ENCODE results near the gene PLEKHA7. TPM values are rescaled to one million over a fixed set of nuclear protein-coding genes. Genes with fewer than 3 reads are reported as not detected.
A peak's percentile ranks its signal among the peaks of the same experiment; 100 is the strongest.

Gene PLEKHA7
- polyA plus RNA-seq, 4 donors, result 28.1 to 69.3 (median 57.5) TPM

- Histone ChIP-seq H3K27me3 (ENCODE audit: control insufficient read depth in 3 of 3, insufficient read depth in 3 of 3, low read length in 3 of 3) (no peaks in the 10 kb centered on the region), H3K9me3 (ENCODE audit: control insufficient read depth in 2 of 2, insufficient read depth in 1 of 2, low read depth in 1 of 2, low read length in 1 of 2) (no peaks in the 10 kb centered on the region), H3K4me3 (ENCODE audit: low read depth in 1 of 3, low read length in 3 of 3) (no peak overlapping the region), H3K4me1 (ENCODE audit: control insufficient read depth in 3 of 3, insufficient read depth in 2 of 3, low read depth in 1 of 3, low read length in 2 of 3) (peaks cover 0 to 13% (median 0%) of the 10 kb centered on the region in 3 donors), H3K27ac (ENCODE audit: low read depth in 1 of 3, low read length in 2 of 3) (no peak overlapping the region), H3K36me3 (ENCODE audit: control insufficient read depth in 3 of 3, insufficient read depth in 2 of 3, low read depth in 1 of 3, low read length in 3 of 3) (peaks cover 0 to 24% (median 2%) of the 10 kb centered on the region in 3 donors)
- FAIRE-seq (no peak), DNase-seq (peak; percentile 47 to 54)
- 27 to 43% (median 38%) methylated on average over 6 of the region's 6 CpGs for WGBS, 3 donors
These were observed 78.5 kb downstream of the PLEKHA7 start for GRCh38 chr11:16935518-16936302.

GRCh38 chr11:16933756-16934603 is 80.2 kb downstream of the PLEKHA7 start:
- Histone ChIP-seq H3K27me3 (ENCODE audit: control insufficient read depth in 3 of 3, insufficient read depth in 3 of 3, low read length in 3 of 3) (no peaks in the 10 kb centered on the region), H3K4me3 (ENCODE audit: low read depth in 1 of 3, low read length in 3 of 3) (no peak overlapping the region), H3K27ac (ENCODE audit: low read depth in 1 of 3, low read length in 2 of 3) (no peak overlapping the region), H3K4me1 (ENCODE audit: control insufficient read depth in 3 of 3, insufficient read depth in 2 of 3, low read depth in 1 of 3, low read length in 2 of 3) (peaks cover 0 to 13% (median 0%) of the 10 kb centered on the region in 3 donors), H3K36me3 (ENCODE audit: control insufficient read depth in 3 of 3, insufficient read depth in 2 of 3, low read depth in 1 of 3, low read length in 3 of 3) (peaks cover 0 to 21% (median 2%) of the 10 kb centered on the region in 3 donors), H3K9me3 (ENCODE audit: control insufficient read depth in 2 of 2, insufficient read depth in 1 of 2, low read depth in 1 of 2, low read length in 1 of 2) (no peaks in the 10 kb centered on the region)
- WGBS, 3 donors, result 75 to 88% (median 86%) methylated on average over 8 of the region's 8 CpGs
- FAIRE-seq (no peak), DNase-seq (no peak)

DNA sequence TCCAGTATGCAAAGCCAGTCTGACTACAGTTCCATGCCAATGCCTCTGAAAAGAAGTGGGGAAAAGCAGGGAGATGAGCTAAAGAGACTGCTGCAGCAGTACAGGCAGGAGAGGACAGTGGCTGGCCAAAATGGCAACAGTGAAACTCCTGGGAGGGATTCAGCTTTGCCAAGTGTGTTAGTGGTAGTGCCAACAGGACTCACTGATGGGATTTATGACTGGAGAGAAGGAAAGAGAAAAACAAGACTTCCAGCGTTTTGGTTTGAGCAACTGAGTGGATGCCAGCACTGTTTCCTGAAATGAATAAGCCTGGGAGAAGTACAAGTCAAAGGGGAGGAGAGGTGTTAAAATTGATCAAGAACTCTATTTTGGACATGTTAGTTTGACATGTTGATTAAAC is 80.9 kb downstream of the PLEKHA7 start:
- H3K27me3 ChIP-seq (ENCODE audit: control insufficient read depth in 3 of 3, insufficient read depth in 3 of 3, low read length in 3 of 3), result no peaks in the 10 kb centered on the region
- FAIRE-seq (no peak), DNase-seq (no peak)
- 41 to 50% (median 50%) methylated on average over 1 of the region's 1 CpG for WGBS, 3 donors
- H3K4me1 ChIP-seq (ENCODE audit: control insufficient read depth in 3 of 3, insufficient read depth in 2 of 3, low read depth in 1 of 3, low read length in 2 of 3), result peaks cover 0 to 13% (median 0%) of the 10 kb centered on the region in 3 donors
- H3K4me3 ChIP-seq (ENCODE audit: low read depth in 1 of 3, low read length in 3 of 3), result no peak overlapping the region
- H3K9me3 ChIP-seq (ENCODE audit: control insufficient read depth in 2 of 2, insufficient read depth in 1 of 2, low read depth in 1 of 2, low read length in 1 of 2), result no peaks in the 10 kb centered on the region
- no peak overlapping the region for H3K27ac ChIP-seq (ENCODE audit: low read depth in 1 of 3, low read length in 2 of 3)
- peaks cover 0 to 20% (median 2%) of the 10 kb centered on the region in 3 donors for H3K36me3 ChIP-seq (ENCODE audit: control insufficient read depth in 3 of 3, insufficient read depth in 2 of 3, low read depth in 1 of 3, low read length in 3 of 3)

- Histone ChIP-seq H3K4me1 (ENCODE audit: control insufficient read depth in 3 of 3, insufficient read depth in 2 of 3, low read depth in 1 of 3, low read length in 2 of 3) (peaks cover 0 to 33% (median 10%) of the 10 kb centered on the region in 3 donors), H3K27me3 (ENCODE audit: control insufficient read depth in 3 of 3, insufficient read depth in 3 of 3, low read length in 3 of 3) (peaks cover 0 to 4% (median 4%) of the 10 kb centered on the region in 3 donors), H3K4me3 (ENCODE audit: low read depth in 1 of 3, low read length in 3 of 3) (no peak overlapping the region), H3K27ac (ENCODE audit: low read depth in 1 of 3, low read length in 2 of 3) (no peak overlapping the region), H3K9me3 (ENCODE audit: control insufficient read depth in 2 of 2, insufficient read depth in 1 of 2, low read depth in 1 of 2, low read length in 1 of 2) (no peaks in the 10 kb centered on the region), H3K36me3 (ENCODE audit: control insufficient read depth in 3 of 3, insufficient read depth in 2 of 3, low read depth in 1 of 3, low read length in 3 of 3) (peaks cover 0 to 19% (median under 1%) of the 10 kb centered on the region in 3 donors)
- 87 to 92% (median 90%) methylated on average over 4 of the region's 4 CpGs for WGBS, 3 donors
- FAIRE-seq (no peak), DNase-seq (no peak)
These were observed 86.2 kb downstream of the PLEKHA7 start for GRCh38 chr11:16928044-16928443.

GRCh38 chr11:16926883-16927626 is 87.2 kb downstream of the PLEKHA7 start:
- DNase-seq, result no peak
- Histone ChIP-seq H3K27ac (ENCODE audit: low read depth in 1 of 3, low read length in 2 of 3) (no peak overlapping the region), H3K4me1 (ENCODE audit: control insufficient read depth in 3 of 3, insufficient read depth in 2 of 3, low read depth in 1 of 3, low read length in 2 of 3) (peaks cover 0 to 43% (median 12%) of the 10 kb centered on the region in 3 donors), H3K36me3 (ENCODE audit: control insufficient read depth in 3 of 3, insufficient read depth in 2 of 3, low read depth in 1 of 3, low read length in 3 of 3) (peaks cover 0 to 19% (median 0%) of the 10 kb centered on the region in 3 donors), H3K4me3 (ENCODE audit: low read depth in 1 of 3, low read length in 3 of 3) (no peak overlapping the region), H3K9me3 (ENCODE audit: control insufficient read depth in 2 of 2, insufficient read depth in 1 of 2, low read depth in 1 of 2, low read length in 1 of 2) (no peaks in the 10 kb centered on the region), H3K27me3 (ENCODE audit: control insufficient read depth in 3 of 3, insufficient read depth in 3 of 3, low read length in 3 of 3) (peaks cover 0 to 4% (median 4%) of the 10 kb centered on the region in 3 donors)
- 84 to 88% (median 87%) methylated on average over 9 of the region's 9 CpGs for WGBS, 3 donors
- FAIRE-seq, result no peak

GRCh38 chr11:16925561-16926065 is 88.6 kb downstream of the PLEKHA7 start:
- no peak for FAIRE-seq
- 1 to 2% (median 1%) methylated on average over 47 to 52 of the region's 52 CpGs for WGBS, 3 donors

GRCh38 chr11:16924826-16925560 is 89.2 kb downstream of the PLEKHA7 start:
- Histone ChIP-seq H3K27me3 (ENCODE audit: control insufficient read depth in 3 of 3, insufficient read depth in 3 of 3, low read length in 3 of 3) (peaks cover 0 to 4% (median 4%) of the 10 kb centered on the region in 3 donors), H3K4me3 (ENCODE audit: low read depth in 1 of 3, low read length in 3 of 3) (peak overlapping the region; percentile 28 to 62 (median 33)), H3K9me3 (ENCODE audit: control insufficient read depth in 2 of 2, insufficient read depth in 1 of 2, low read depth in 1 of 2, low read length in 1 of 2) (no peaks in the 10 kb centered on the region), H3K36me3 (ENCODE audit: control insufficient read depth in 3 of 3, insufficient read depth in 2 of 3, low read depth in 1 of 3, low read length in 3 of 3) (peaks cover 0 to 11% (median 0%) of the 10 kb centered on the region in 3 donors), H3K4me1 (ENCODE audit: control insufficient read depth in 3 of 3, insufficient read depth in 2 of 3, low read depth in 1 of 3, low read length in 2 of 3) (peaks cover 4 to 60% (median 12%) of the 10 kb centered on the region in 3 donors), H3K27ac (ENCODE audit: low read depth in 1 of 3, low read length in 2 of 3) (peak overlapping the region; percentile 98 to 99 (median 98))
- peak; percentile 94 to 97 for DNase-seq
- WGBS, 3 donors, result 1 to 2% (median 1%) methylated on average over 50 to 51 of the region's 51 CpGs
- no peak for FAIRE-seq

More at GRCh38 chr11:16925561-16926065, 88.6 kb downstream of the PLEKHA7 start:
- Histone ChIP-seq H3K27me3 (ENCODE audit: control insufficient read depth in 3 of 3, insufficient read depth in 3 of 3, low read length in 3 of 3) (peaks cover 0 to 4% (median 4%) of the 10 kb centered on the region in 3 donors), H3K9me3 (ENCODE audit: control insufficient read depth in 2 of 2, insufficient read depth in 1 of 2, low read depth in 1 of 2, low read length in 1 of 2) (no peaks in the 10 kb centered on the region), H3K36me3 (ENCODE audit: control insufficient read depth in 3 of 3, insufficient read depth in 2 of 3, low read depth in 1 of 3, low read length in 3 of 3) (peaks cover 0 to 11% (median 0%) of the 10 kb centered on the region in 3 donors), H3K4me3 (ENCODE audit: low read depth in 1 of 3, low read length in 3 of 3) (peak overlapping the region; percentile 28 to 62 (median 33)), H3K27ac (ENCODE audit: low read depth in 1 of 3, low read length in 2 of 3) (peak overlapping the region; percentile 98 to 99 (median 98)), H3K4me1 (ENCODE audit: control insufficient read depth in 3 of 3, insufficient read depth in 2 of 3, low read depth in 1 of 3, low read length in 2 of 3) (peaks cover 3 to 56% (median 12%) of the 10 kb centered on the region in 3 donors)
- peak; percentile 79 to 88 for DNase-seq
